Measurements from ENCODE around the gene DCDC2B. TPM values are rescaled to one million over a fixed set of nuclear protein-coding genes. Genes with fewer than 3 reads are reported as not detected.

Gene DCDC2B
- total and polyA plus RNA-seq, 2 of the 13 experiments (the other 11 are each of a cell fraction or from before 2014, with no cell fraction given) = not detected

GRCh38 chr1:32247983-32248889 lies 39.3 kb downstream of the DCDC2B start (continued):
- TF ChIP-seq ZNF318 (CRISPR knock-in tag; IDR thresholded peaks at IDR 0.05) (no peak), AKAP8 (CRISPR knock-in tag; IDR thresholded peaks at IDR 0.05) (no peak), FOXK1 (CRISPR knock-in tag; IDR thresholded peaks at IDR 0.05; ENCODE audit: borderline replicate concordance, low read depth) (no peak), POLR2G (IDR thresholded peaks at IDR 0.05; ENCODE audit: low read depth, low read length) (no peak), ZNF484 (CRISPR knock-in tag; IDR thresholded peaks at IDR 0.05; ENCODE audit: borderline replicate concordance, low read depth) (no peak), AGO1 (IDR thresholded peaks at IDR 0.05; ENCODE audit: low read depth, low read length, poor library complexity, severe bottlenecking) (no peak), ZNF619 (CRISPR knock-in tag; IDR thresholded peaks at IDR 0.05) (no peak), ZNF124 (CRISPR knock-in tag; IDR thresholded peaks at IDR 0.05) (0 out of 2 replicates have a peak, but pooled peaks have one; percentile 52), KLF13 (CRISPR knock-in tag; IDR thresholded peaks at IDR 0.05) (no peak), NR3C1 (CRISPR knock-in tag; IDR thresholded peaks at IDR 0.05) (no peak), ZNF552 (CRISPR knock-in tag; IDR thresholded peaks at IDR 0.05; ENCODE audit: borderline replicate concordance) (no peak), ZNF83 (CRISPR knock-in tag; IDR thresholded peaks at IDR 0.05; ENCODE audit: borderline replicate concordance) (no peak), PCBP2 (optimal IDR thresholded peaks at IDR 0.05; ENCODE audit: low read depth, low read length, poor library complexity, severe bottlenecking) (no peak), ZNF343 (CRISPR knock-in tag; IDR thresholded peaks at IDR 0.05) (no peak), USF2 (IDR thresholded peaks at IDR 0.05; ENCODE audit: low read depth, low read length) (no peak), USF2 (CRISPR knock-in tag; IDR thresholded peaks at IDR 0.05; ENCODE audit: borderline replicate concordance) (no peak)
- TF ChIP-seq, protein P1, sequence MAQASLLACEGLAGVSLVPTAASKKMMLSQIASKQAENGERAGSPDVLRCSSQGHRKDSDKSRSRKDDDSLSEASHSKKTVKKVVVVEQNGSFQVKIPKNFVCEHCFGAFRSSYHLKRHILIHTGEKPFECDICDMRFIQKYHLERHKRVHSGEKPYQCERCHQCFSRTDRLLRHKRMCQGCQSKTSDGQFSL (CRISPR knock-in tag; IDR thresholded peaks at IDR 0.05) = no peak
